MCF 10A (cell line): ENCODE data around the gene THAP12. TPM values are rescaled to one million over a fixed set of nuclear protein-coding genes. Genes with fewer than 3 reads are reported as not detected.

Experiments used
- BruUV-seq: library from RNA; stranded (reverse); fragments of 400-500 nt; replicated peaks from 2 replicates; lab custom pipeline; 2021; lab: Mats Ljungman, UMichigan
- CTCF ChIA-PET: fragments of 300-600 bp; sonication (Branson Sonifier 250); formaldehyde crosslinking; extraction: SDS; loops from one replicate; lab custom pipeline; 2021; ENCODE audit warnings: antibody characterized with exemption, inconsistent platforms; lab: Yijun Ruan, JAX
- POLR2A ChIA-PET: fragments of 300-600, 350-650 bp; sonication (Branson Sonifier 250); formaldehyde crosslinking; extraction: SDS; loops from one replicate; lab custom pipeline; 2020; ENCODE audit warnings: antibody characterized with exemption, inconsistent platforms; lab: Yijun Ruan, JAX
- DNase-seq: peaks from one replicate; pipeline ENCODE4 v3.0.0-alpha.2; 2018; ENCODE audit not compliant: unreplicated experiment
- H3K27ac Mint-ChIP-seq: one replicate; pipeline ENCODE4 v1.8.0; 2022; ENCODE audit warnings: mild to moderate bottlenecking, low read depth, mixed read lengths; ENCODE audit not compliant: unreplicated experiment
- H3K27me3 Mint-ChIP-seq: one replicate; pipeline ENCODE4 v1.8.0; 2022; ENCODE audit warnings: mixed read lengths; ENCODE audit not compliant: insufficient read depth, unreplicated experiment
- H3K36me3 Mint-ChIP-seq: one replicate; pipeline ENCODE4 v1.8.0; 2022; ENCODE audit warnings: mild to moderate bottlenecking, moderate library complexity, mixed read lengths; ENCODE audit not compliant: insufficient read depth, unreplicated experiment
- H3K4me1 Mint-ChIP-seq: one replicate; pipeline ENCODE4 v1.8.0; 2022; ENCODE audit warnings: mixed read lengths; ENCODE audit not compliant: insufficient read depth, unreplicated experiment
- H3K4me3 Mint-ChIP-seq: one replicate; pipeline ENCODE4 v1.8.0; 2022; ENCODE audit warnings: mild to moderate bottlenecking, moderate library complexity, mixed read lengths; ENCODE audit not compliant: unreplicated experiment
- H3K9me3 Mint-ChIP-seq: one replicate; pipeline ENCODE4 v1.8.0; 2022; ENCODE audit warnings: mixed read lengths; ENCODE audit not compliant: unreplicated experiment
- CTCF ChIP-seq: fragments of 200-600 bp; IDR thresholded peaks from one replicate; pipeline ENCODE4 v1.8.0; 2022; ENCODE audit warnings: antibody characterized with exemption, mild to moderate bottlenecking; ENCODE audit not compliant: unreplicated experiment
- intact Hi-C: fragments of 100-400 bp; cut with micrococcal nuclease; formaldehyde crosslinking; loops from 2 replicates; pipeline ENCODE4 v1.14.1; 2022
- total RNA-seq: library from RNA; stranded (reverse); gene quantifications from 2 replicates; pipeline ENCODE4 v1.2.3, GENCODE V29; 2022

Gene THAP12
- total RNA-seq, 1 experiment from 2014 or later: 49.3 TPM

GRCh38 chr11:76424379-76424778, 43.4 kb upstream of the THAP12 start:
- no peak overlapping the region for H3K27ac Mint-ChIP-seq
- H3K9me3 Mint-ChIP-seq: no peaks in the 10 kb centered on the region
- no TSS peak for BruUV-seq
- CTCF ChIA-PET: no interaction called here
- no peak for DNase-seq
- TF ChIP-seq CTCF: no peak
- POLR2A ChIA-PET: interaction anchor here (1.0 kb wide), 1 partner anchor 42 kb away, joined by 4 read pairs; no protein-coding TSS in a partner anchor
- intact Hi-C loops: no loop called here
- peaks cover 2% of the 10 kb centered on the region for H3K36me3 Mint-ChIP-seq
- no peak overlapping the region for H3K4me3 Mint-ChIP-seq
- H3K4me1 Mint-ChIP-seq: no peaks in the 10 kb centered on the region
- H3K27me3 Mint-ChIP-seq: peaks cover 3% of the 10 kb centered on the region

GRCh38 chr11:76419896-76420295, 39.0 kb upstream of the THAP12 start:
- peak; percentile 10 for TF ChIP-seq CTCF
- Mint-ChIP-seq H3K4me3 (no peak overlapping the region), H3K9me3 (no peaks in the 10 kb centered on the region), H3K36me3 (peaks cover 4% of the 10 kb centered on the region), H3K4me1 (no peaks in the 10 kb centered on the region), H3K27ac (no peak overlapping the region), H3K27me3 (peaks cover 40% of the 10 kb centered on the region)
- intact Hi-C loops: no loop called here
- peak; percentile 16 for DNase-seq
- POLR2A ChIA-PET: no interaction called here
- CTCF ChIA-PET: interaction anchor here (0.7 to 1.7 kb wide), 4 partner anchors 10 to 954 kb away, joined by 3 to 7 read pairs (median 4); partner anchors contain the start of gene GVQW3
- no TSS peak for BruUV-seq

- Mint-ChIP-seq H3K4me3 (no peak overlapping the region), H3K27me3 (peaks cover 72% of the 10 kb centered on the region), H3K4me1 (no peaks in the 10 kb centered on the region), H3K27ac (no peak overlapping the region), H3K9me3 (no peaks in the 10 kb centered on the region), H3K36me3 (peaks cover 4% of the 10 kb centered on the region)
- BruUV-seq: no TSS peak
- POLR2A ChIA-PET: no interaction called here
- CTCF ChIA-PET: interaction anchor here (0.6 kb wide), 1 partner anchor 321 kb away, joined by 5 read pairs; no protein-coding TSS in a partner anchor
- no peak for TF ChIP-seq CTCF
- DNase-seq: no peak
- intact Hi-C loops: no loop called here
Observed at GRCh38 chr11:76415073-76415472, 34.1 kb upstream of the THAP12 start.

GRCh38 chr11:76410851-76411357, 30.0 kb upstream of the THAP12 start:
- H3K9me3 Mint-ChIP-seq: no peaks in the 10 kb centered on the region
- CTCF ChIA-PET: interaction anchor here (0.6 kb wide), 1 partner anchor 269 kb away, joined by 3 read pairs; no protein-coding TSS in a partner anchor
- intact Hi-C loops: no loop called here
- DNase-seq: no peak
- H3K4me3 Mint-ChIP-seq: no peak overlapping the region
- H3K27ac Mint-ChIP-seq: no peak overlapping the region
- peaks cover 35% of the 10 kb centered on the region for H3K27me3 Mint-ChIP-seq
- TF ChIP-seq CTCF: no peak
- POLR2A ChIA-PET: no interaction called here
- H3K4me1 Mint-ChIP-seq: no peaks in the 10 kb centered on the region
- H3K36me3 Mint-ChIP-seq: no peaks in the 10 kb centered on the region
- no TSS peak for BruUV-seq
